Neural crest cell (in vitro differentiated cells): ENCODE measurements around the gene RBM18. TPM values are rescaled to one million over a fixed set of nuclear protein-coding genes. Genes with fewer than 3 reads are reported as not detected.

Experiments
- DNase-seq: peaks from one replicate; pipeline ENCODE4 v3.0.0; 2021; ENCODE audit warnings: low read depth, mixed read lengths, low spot score
- H3K27ac Mint-ChIP-seq: one replicate; pipeline ENCODE4 v1.8.0; 2021; ENCODE audit warnings: mild to moderate bottlenecking, mixed read lengths; ENCODE audit not compliant: unreplicated experiment
- H3K27me3 Mint-ChIP-seq: 2 replicates; pipeline ENCODE4 v1.8.0; 2021; ENCODE audit warnings: low read depth, mild to moderate bottlenecking, mixed read lengths
- H3K36me3 Mint-ChIP-seq: 2 replicates; pipeline ENCODE4 v1.8.0; 2021; ENCODE audit warnings: low read depth, mild to moderate bottlenecking, mixed read lengths
- H3K4me1 Mint-ChIP-seq: 2 replicates; pipeline ENCODE4 v1.8.0; 2021; ENCODE audit warnings: mixed read lengths
- H3K4me3 Mint-ChIP-seq: one replicate; pipeline ENCODE4 v1.8.0; 2021; ENCODE audit warnings: mild to moderate bottlenecking, mixed read lengths
- H3K9me3 Mint-ChIP-seq: 2 replicates; pipeline ENCODE4 v1.8.0; 2021; ENCODE audit warnings: mixed read lengths
- CTCF ChIP-seq: fragments of 200-600 bp; sonication (generic); conservative IDR thresholded peaks from 2 replicates; pipeline ENCODE4 v1.5.0; 2021; ENCODE audit warnings: antibody characterized with exemption, mild to moderate bottlenecking
- long read RNA-seq: library from polyadenylated mRNA; unstranded; transcript quantifications from one replicate; pipeline ENCODE4 v2.0.0, GENCODE V29; 2020
- total RNA-seq: library from RNA; stranded (reverse); gene quantifications from 2 replicates; pipeline ENCODE4 v1.2.1, GENCODE V29; 2021

Gene RBM18
- 17.9 and 20.7 TPM in 2 replicates for total RNA-seq
- long read RNA-seq, full-length matches to known transcripts: 83 of 93 reads
- long read RNA-seq, partial matches to known transcripts: 2 of 93 reads
- long read RNA-seq, other reads (novel, unspliced or antisense): 8 of 93 reads

- peak; percentile 82 for DNase-seq
- Mint-ChIP-seq H3K27ac (peak within 1 kb of the TSS; percentile 99), H3K36me3 (no peaks in the 10 kb centered on the region), H3K9me3 (no peaks in the 10 kb centered on the region), H3K4me3 (peak within 1 kb of the TSS; percentile 97), H3K4me1 (peaks cover 50% of the 10 kb centered on the region), H3K27me3 (no peaks in the 10 kb centered on the region)
- TF ChIP-seq CTCF: no peak
These were observed at the start of gene RBM18, which contains the start of gene MRRF for GRCh38 chr9:122264360-122265148. Gene RBM18, minus strand, starts transcription at chr9:122264840. Its CDS starts 3,348 bp downstream, at chr9:122261492. Gene MRRF, plus strand, starts transcription at chr9:122264882. Its CDS starts 6,010 bp downstream, at chr9:122270892.

GRCh38 chr9:122314165-122314564 is 49.5 kb upstream of the RBM18 start:
- no peaks in the 10 kb centered on the region for H3K9me3 Mint-ChIP-seq
- H3K27me3 Mint-ChIP-seq: no peaks in the 10 kb centered on the region
- TF ChIP-seq CTCF: no peak
- H3K4me1 Mint-ChIP-seq: no peaks in the 10 kb centered on the region
- no peak for DNase-seq
- H3K4me3 Mint-ChIP-seq: no peak overlapping the region
- no peaks in the 10 kb centered on the region for H3K36me3 Mint-ChIP-seq
- H3K27ac Mint-ChIP-seq: no peak overlapping the region

- Mint-ChIP-seq H3K9me3 (no peaks in the 10 kb centered on the region), H3K27me3 (no peaks in the 10 kb centered on the region), H3K36me3 (no peaks in the 10 kb centered on the region), H3K27ac (no peak overlapping the region), H3K4me3 (no peak overlapping the region), H3K4me1 (no peaks in the 10 kb centered on the region)
- TF ChIP-seq CTCF: no peak
- DNase-seq: no peak
These were observed 45.2 kb upstream of the RBM18 start for GRCh38 chr9:122309861-122310260.

- DNase-seq: no peak
- Mint-ChIP-seq H3K27ac (no peak overlapping the region), H3K4me3 (no peak overlapping the region), H3K9me3 (no peaks in the 10 kb centered on the region), H3K27me3 (no peaks in the 10 kb centered on the region), H3K4me1 (peaks cover 11% of the 10 kb centered on the region), H3K36me3 (no peaks in the 10 kb centered on the region)
- TF ChIP-seq CTCF: no peak
These were observed 43.3 kb upstream of the RBM18 start for GRCh38 chr9:122307925-122308324.

- Mint-ChIP-seq H3K9me3 (no peaks in the 10 kb centered on the region), H3K36me3 (peaks cover 3% of the 10 kb centered on the region), H3K4me3 (no peak overlapping the region), H3K27ac (peak overlapping the region; percentile 63), H3K27me3 (no peaks in the 10 kb centered on the region), H3K4me1 (peaks cover 11% of the 10 kb centered on the region)
- TF ChIP-seq CTCF: no peak
- no peak for DNase-seq
These were observed 42.4 kb upstream of the RBM18 start for GRCh38 chr9:122307061-122307460.
